Esophagus squamous epithelium (tissue), 4 donors: Measurements from ENCODE around the gene PHACTR1.

Experiments
- POLR2A ChIP-seq, 4 donors: fragments of 450-650 bp; IDR thresholded peaks; one replicate each; pipeline ENCODE4 v1.6.1; 2017; ENCODE audit warnings: antibody characterized with exemption in 4 of 4, mild to moderate bottlenecking in 4 of 4, moderate library complexity in 3 of 4
- TF ChIP-seq, protein P1 (sequence below), 6 experiments: fragments of 450-650 bp in 4 of 6; fragments of 200-600 bp in 2 of 6; sonication (generic) in 2 of 6; IDR thresholded peaks; one replicate each; pipeline ENCODE4 v1.5.1; 2016 to 2019; ENCODE audit warnings: antibody characterized with exemption in 6 of 6, mild to moderate bottlenecking in 4 of 6, moderate library complexity in 4 of 6

DNA sequence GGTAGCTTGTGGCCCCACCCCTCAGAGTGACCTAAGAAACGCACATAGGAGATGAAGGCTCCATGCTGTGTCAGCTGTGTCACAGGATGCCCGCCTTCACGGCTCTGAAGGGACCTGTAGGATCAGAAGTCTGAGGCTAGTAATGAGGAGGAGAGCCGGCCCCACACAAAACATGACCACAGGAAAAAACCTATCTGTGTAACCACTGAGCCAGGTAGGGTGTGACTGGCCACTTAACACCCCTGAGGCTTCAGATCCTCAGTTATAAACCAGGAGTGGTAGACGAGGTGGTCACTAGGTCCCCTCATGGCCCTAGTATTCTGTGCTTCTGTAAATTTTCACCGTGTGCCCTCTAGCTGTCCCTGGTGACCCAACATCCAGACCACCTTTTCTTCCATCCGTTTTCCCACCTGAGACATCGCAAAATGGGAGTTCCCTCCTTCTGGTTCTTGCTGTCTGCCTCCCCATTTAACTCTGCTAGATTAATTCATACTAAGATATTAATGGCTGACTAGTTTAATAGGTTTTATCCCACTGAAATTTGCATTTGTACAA lies 558.9 kb downstream of the PHACTR1 start:
- TF ChIP-seq, protein P1, sequence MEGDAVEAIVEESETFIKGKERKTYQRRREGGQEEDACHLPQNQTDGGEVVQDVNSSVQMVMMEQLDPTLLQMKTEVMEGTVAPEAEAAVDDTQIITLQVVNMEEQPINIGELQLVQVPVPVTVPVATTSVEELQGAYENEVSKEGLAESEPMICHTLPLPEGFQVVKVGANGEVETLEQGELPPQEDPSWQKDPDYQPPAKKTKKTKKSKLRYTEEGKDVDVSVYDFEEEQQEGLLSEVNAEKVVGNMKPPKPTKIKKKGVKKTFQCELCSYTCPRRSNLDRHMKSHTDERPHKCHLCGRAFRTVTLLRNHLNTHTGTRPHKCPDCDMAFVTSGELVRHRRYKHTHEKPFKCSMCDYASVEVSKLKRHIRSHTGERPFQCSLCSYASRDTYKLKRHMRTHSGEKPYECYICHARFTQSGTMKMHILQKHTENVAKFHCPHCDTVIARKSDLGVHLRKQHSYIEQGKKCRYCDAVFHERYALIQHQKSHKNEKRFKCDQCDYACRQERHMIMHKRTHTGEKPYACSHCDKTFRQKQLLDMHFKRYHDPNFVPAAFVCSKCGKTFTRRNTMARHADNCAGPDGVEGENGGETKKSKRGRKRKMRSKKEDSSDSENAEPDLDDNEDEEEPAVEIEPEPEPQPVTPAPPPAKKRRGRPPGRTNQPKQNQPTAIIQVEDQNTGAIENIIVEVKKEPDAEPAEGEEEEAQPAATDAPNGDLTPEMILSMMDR (IDR thresholded peaks at IDR 0.05): no peak
- no peak for TF ChIP-seq POLR2A (IDR thresholded peaks at IDR 0.05)
